ENCODE data around the gene DSCAM. TPM values are rescaled to one million over a fixed set of nuclear protein-coding genes. Genes with fewer than 3 reads are reported as not detected.

The DSCAM gene
- polyA plus RNA-seq, 3 donors: not detected

DNA sequence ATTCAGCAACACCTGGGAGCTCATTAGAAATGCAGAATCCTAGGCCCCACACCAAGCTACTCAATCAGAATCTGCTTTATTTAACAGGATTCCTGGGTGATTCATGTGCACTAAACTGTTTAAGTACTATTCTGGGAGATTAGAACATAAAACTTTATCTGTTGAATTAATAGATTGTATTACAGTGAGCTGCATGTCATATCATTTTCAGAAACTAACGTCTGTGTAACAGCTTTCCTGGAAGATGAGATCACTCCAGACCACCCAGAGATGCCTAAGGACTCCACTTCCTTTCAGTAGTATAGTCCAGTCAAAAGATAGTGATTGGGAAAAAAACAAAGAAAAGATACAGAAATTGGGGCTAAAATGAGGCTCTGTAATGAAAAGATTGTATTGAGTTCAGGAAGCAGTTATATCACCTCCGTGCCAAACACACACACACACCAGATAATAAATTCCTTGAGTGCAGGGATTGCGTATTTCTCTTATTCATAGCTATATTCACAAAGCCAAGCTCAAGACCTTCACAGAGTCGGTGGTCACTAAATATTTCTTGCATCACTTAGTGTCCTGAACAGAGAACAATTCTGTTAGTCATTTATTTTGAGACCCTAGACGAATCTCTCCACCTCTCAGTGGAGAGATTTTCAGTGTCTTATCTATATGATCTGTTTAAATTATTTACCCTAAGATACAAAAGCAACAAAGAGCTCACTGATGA lies 178.2 kb downstream of the DSCAM start:
- intact Hi-C loops (cut with micrococcal nuclease): no loop called here
- H3K27ac Mint-ChIP-seq: no peak overlapping the region

GRCh38 chr21:40667967-40668366 lies 179.0 kb downstream of the DSCAM start:
- Mint-ChIP-seq H3K27ac (no peak overlapping the region), H3K9me3 (peaks cover 0 to 11% (median 6%) of the 10 kb centered on the region in 7 donors), H3K27me3 (ENCODE audit: low read depth in 3 of 3) (peaks cover 0 to 3% (median 1%) of the 10 kb centered on the region in 3 donors), H3K4me3 (no peak overlapping the region), H3K36me3 (no peaks in the 10 kb centered on the region), H3K4me1 (no peaks in the 10 kb centered on the region)
- no peak for DNase-seq
- Histone ChIP-seq H3K36me3 (replicated peaks in 1 of 2; ENCODE audit: control insufficient read depth in 1 of 2, insufficient read depth in 2 of 2, low read length in 2 of 2) (no peaks in the 10 kb centered on the region), H3K9me3 (replicated peaks in 1 of 2; ENCODE audit: control insufficient read depth in 1 of 2, insufficient read depth in 1 of 2, low read length in 2 of 2) (peaks cover 0 to 18% of the 10 kb centered on the region in 2 donors), H3K4me2 (replicated peaks; ENCODE audit: extremely low read depth, low read length, poor library complexity, severe bottlenecking) (no peak overlapping the region), H3K27ac (ENCODE audit: low read depth in 1 of 2, low read length in 2 of 2) (no peak overlapping the region), H2AFZ (ENCODE audit: insufficient read depth, low read depth, low read length, poor library complexity, severe bottlenecking) (no peak overlapping the region), H3K9ac (ENCODE audit: insufficient read depth, low read length, poor library complexity, severe bottlenecking) (no peak overlapping the region), H3K4me1 (ENCODE audit: control insufficient read depth in 1 of 2, insufficient read depth in 2 of 2, low read length in 2 of 2) (no peaks in the 10 kb centered on the region), H4K20me1 (ENCODE audit: insufficient read depth, low read length) (no peaks in the 10 kb centered on the region), H3K79me2 (ENCODE audit: insufficient read depth, low read length) (no peaks in the 10 kb centered on the region), H3K27me3 (ENCODE audit: control insufficient read depth in 2 of 2, insufficient read depth in 2 of 2, low read length in 2 of 2) (no peaks in the 10 kb centered on the region), H3K4me3 (replicated peaks in 1 of 3; ENCODE audit: low read depth in 2 of 3, low read length in 3 of 3) (no peak overlapping the region)
- TF ChIP-seq, protein P1, sequence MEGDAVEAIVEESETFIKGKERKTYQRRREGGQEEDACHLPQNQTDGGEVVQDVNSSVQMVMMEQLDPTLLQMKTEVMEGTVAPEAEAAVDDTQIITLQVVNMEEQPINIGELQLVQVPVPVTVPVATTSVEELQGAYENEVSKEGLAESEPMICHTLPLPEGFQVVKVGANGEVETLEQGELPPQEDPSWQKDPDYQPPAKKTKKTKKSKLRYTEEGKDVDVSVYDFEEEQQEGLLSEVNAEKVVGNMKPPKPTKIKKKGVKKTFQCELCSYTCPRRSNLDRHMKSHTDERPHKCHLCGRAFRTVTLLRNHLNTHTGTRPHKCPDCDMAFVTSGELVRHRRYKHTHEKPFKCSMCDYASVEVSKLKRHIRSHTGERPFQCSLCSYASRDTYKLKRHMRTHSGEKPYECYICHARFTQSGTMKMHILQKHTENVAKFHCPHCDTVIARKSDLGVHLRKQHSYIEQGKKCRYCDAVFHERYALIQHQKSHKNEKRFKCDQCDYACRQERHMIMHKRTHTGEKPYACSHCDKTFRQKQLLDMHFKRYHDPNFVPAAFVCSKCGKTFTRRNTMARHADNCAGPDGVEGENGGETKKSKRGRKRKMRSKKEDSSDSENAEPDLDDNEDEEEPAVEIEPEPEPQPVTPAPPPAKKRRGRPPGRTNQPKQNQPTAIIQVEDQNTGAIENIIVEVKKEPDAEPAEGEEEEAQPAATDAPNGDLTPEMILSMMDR (IDR thresholded peaks at IDR 0.05): no peak
- WGBS (ENCODE audit: insufficient coverage): 100% methylated on average over 1 of the region's 1 CpG
- intact Hi-C loops (cut with micrococcal nuclease): no loop called here

More for the DNA sequence above, 178.2 kb downstream of the DSCAM start:
- Histone ChIP-seq H3K79me2 (ENCODE audit: insufficient read depth, low read length) (no peaks in the 10 kb centered on the region), H4K20me1 (ENCODE audit: insufficient read depth, low read length) (no peaks in the 10 kb centered on the region), H3K4me1 (ENCODE audit: control insufficient read depth in 1 of 2, insufficient read depth in 2 of 2, low read length in 2 of 2) (no peaks in the 10 kb centered on the region), H3K27ac (ENCODE audit: low read depth in 1 of 2, low read length in 2 of 2) (no peak overlapping the region), H3K27me3 (ENCODE audit: control insufficient read depth in 2 of 2, insufficient read depth in 2 of 2, low read length in 2 of 2) (no peaks in the 10 kb centered on the region), H3K36me3 (replicated peaks in 1 of 2; ENCODE audit: control insufficient read depth in 1 of 2, insufficient read depth in 2 of 2, low read length in 2 of 2) (no peaks in the 10 kb centered on the region), H3K4me3 (replicated peaks in 1 of 3; ENCODE audit: low read depth in 2 of 3, low read length in 3 of 3) (no peak overlapping the region), H3K9me3 (replicated peaks in 1 of 2; ENCODE audit: control insufficient read depth in 1 of 2, insufficient read depth in 1 of 2, low read length in 2 of 2) (peaks cover 0 to 18% of the 10 kb centered on the region in 2 donors), H2AFZ (ENCODE audit: insufficient read depth, low read depth, low read length, poor library complexity, severe bottlenecking) (no peak overlapping the region), H3K9ac (ENCODE audit: insufficient read depth, low read length, poor library complexity, severe bottlenecking) (no peak overlapping the region), H3K4me2 (replicated peaks; ENCODE audit: extremely low read depth, low read length, poor library complexity, severe bottlenecking) (no peak overlapping the region)
- TF ChIP-seq, protein P1 (IDR thresholded peaks at IDR 0.05): no peak
- no peaks in the 10 kb centered on the region for H3K36me3 Mint-ChIP-seq
- H3K4me1 Mint-ChIP-seq: no peaks in the 10 kb centered on the region
- DNase-seq: no peak
- H3K9me3 Mint-ChIP-seq: peaks cover 0 to 11% (median 5%) of the 10 kb centered on the region in 7 donors
- 100% methylated on average over 1 of the region's 5 CpGs for WGBS (ENCODE audit: insufficient coverage)
- peaks cover 0 to 3% (median 1%) of the 10 kb centered on the region in 3 donors for H3K27me3 Mint-ChIP-seq (ENCODE audit: low read depth in 3 of 3)
- H3K4me3 Mint-ChIP-seq: no peak overlapping the region
